SJSA1 (cell line): ENCODE measurements around the gene SLC32A1. TPM values are rescaled to one million over a fixed set of nuclear protein-coding genes. Genes with fewer than 3 reads are reported as not detected.

Experiments
- DNase-seq, 2 experiments: peaks; one replicate each; pipeline ENCODE4 v3.0.0-alpha.2; 2015 to 2020; ENCODE audit warnings: low spot score in 2 of 2, low read depth in 1 of 2
- H3K27ac ChIP-seq: fragments of 250-450 bp; sonication (Bioruptor Pico); 2 replicates; pipeline ENCODE4 v1.5.1; 2020; ENCODE audit warnings: mild to moderate bottlenecking, moderate library complexity
- H3K27me3 ChIP-seq: fragments of 250-450 bp; sonication (Bioruptor Pico); replicated peaks from 2 replicates; pipeline ENCODE4 v1.5.1; 2020; ENCODE audit warnings: mild to moderate bottlenecking, moderate library complexity
- H3K36me3 ChIP-seq: fragments of 250-450 bp; sonication (Bioruptor Pico); 2 replicates; pipeline ENCODE4 v1.5.1; 2020; ENCODE audit warnings: mild to moderate bottlenecking
- H3K4me1 ChIP-seq: fragments of 250-450 bp; sonication (Bioruptor Pico); replicated peaks from 2 replicates; pipeline ENCODE4 v1.6.1; 2021; ENCODE audit warnings: mild to moderate bottlenecking
- H3K4me3 ChIP-seq: fragments of 250-450 bp; sonication (Bioruptor Pico); 2 replicates; pipeline ENCODE4 v1.5.1; 2020; ENCODE audit warnings: mild to moderate bottlenecking
- H3K9me3 ChIP-seq: fragments of 250-450 bp; sonication (Bioruptor Pico); replicated peaks from 2 replicates; pipeline ENCODE4 v1.5.1; 2020; ENCODE audit warnings: mild to moderate bottlenecking
- total RNA-seq: library from RNA; depleted of rRNA; stranded (reverse); fragments of >200 nt; shearing (Covaris generic); gene quantifications from 2 replicates; pipeline ENCODE4 v1.2.3, GENCODE V29; 2014; rRNA removed

The SLC32A1 gene, protein sequence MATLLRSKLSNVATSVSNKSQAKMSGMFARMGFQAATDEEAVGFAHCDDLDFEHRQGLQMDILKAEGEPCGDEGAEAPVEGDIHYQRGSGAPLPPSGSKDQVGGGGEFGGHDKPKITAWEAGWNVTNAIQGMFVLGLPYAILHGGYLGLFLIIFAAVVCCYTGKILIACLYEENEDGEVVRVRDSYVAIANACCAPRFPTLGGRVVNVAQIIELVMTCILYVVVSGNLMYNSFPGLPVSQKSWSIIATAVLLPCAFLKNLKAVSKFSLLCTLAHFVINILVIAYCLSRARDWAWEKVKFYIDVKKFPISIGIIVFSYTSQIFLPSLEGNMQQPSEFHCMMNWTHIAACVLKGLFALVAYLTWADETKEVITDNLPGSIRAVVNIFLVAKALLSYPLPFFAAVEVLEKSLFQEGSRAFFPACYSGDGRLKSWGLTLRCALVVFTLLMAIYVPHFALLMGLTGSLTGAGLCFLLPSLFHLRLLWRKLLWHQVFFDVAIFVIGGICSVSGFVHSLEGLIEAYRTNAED
- total RNA-seq, result not detected in 2 replicates

DNA sequence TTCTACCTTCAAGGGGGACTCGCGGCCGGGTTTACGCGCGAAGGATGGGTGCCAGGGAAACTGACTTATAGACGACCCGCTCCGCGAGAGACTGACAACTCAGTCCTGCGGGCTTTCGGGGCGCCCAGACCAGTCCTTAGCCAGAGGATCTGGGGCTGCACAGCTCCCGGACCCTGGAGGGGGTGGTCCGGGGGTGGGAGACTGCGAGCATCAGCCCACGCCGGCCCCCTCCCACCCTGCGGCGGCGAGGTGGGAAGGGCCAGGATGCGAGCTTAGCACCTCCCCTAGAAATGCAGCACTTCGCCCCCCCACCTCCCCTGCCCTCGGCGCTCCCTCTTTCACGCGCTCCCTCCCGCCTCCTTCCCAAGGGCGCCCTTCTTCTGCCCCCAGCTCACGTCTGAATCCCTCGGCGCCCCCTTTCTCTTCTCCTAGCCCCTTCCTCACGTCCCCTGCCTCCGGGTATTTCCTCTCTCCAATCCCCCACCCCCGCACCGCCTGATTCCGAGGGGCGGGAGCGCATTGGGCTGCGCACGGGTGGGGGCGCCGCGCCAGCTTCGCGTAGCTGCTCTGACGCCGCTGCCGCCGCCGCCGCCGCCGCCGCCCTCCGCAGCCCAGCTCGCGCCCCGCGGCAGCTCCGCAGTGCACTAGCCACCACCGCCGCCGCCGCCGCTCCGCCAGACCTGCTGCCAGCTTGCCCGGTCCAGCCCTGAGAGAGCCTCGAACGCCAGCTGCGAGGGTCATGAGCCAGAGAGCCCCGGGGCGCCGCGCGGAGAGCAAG lies at the start of gene SLC32A1:
SLC32A1 (plus strand) TSS at position 639 of the 778 bp plus-strand sequence. CDS start 239 bp downstream, outside the sequence.
- Histone ChIP-seq H3K4me1 (no peaks in the 10 kb centered on the region), H3K9me3 (0 out of 2 replicates have a peak, but pooled peaks cover 10% of the 10 kb centered on the region), H3K4me3 (no peak within 1 kb of the TSS), H3K36me3 (no peaks in the 10 kb centered on the region), H3K27me3 (peaks cover 96% of the 10 kb centered on the region), H3K27ac (no peak within 1 kb of the TSS)
- no peak for DNase-seq

DNA sequence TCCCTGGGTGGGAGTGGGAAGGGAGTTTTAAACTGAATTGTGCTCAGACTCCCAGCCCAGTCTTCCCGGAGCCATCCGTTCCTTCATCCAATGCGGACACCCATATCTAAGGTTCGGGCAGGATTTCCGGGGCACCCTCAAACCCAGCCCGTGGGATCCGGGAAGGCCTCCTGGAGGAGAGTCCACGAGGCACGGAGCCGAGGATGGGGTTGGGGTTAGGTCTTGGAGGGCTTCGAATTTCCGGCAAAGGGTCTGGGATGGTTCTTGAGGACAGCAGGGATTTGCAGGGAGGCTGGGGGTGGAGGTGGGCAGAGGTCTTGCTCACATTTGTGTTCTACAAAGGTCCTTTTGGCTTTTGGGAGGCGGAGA lies 49.5 kb upstream of the SLC32A1 start:
- Histone ChIP-seq H3K4me3 (no peak overlapping the region), H3K27me3 (peaks cover 29% of the 10 kb centered on the region), H3K36me3 (no peaks in the 10 kb centered on the region), H3K4me1 (peaks cover 7% of the 10 kb centered on the region), H3K27ac (no peak overlapping the region), H3K9me3 (0 out of 2 replicates have a peak, but pooled peaks cover 3% of the 10 kb centered on the region)
- DNase-seq, result no peak

DNA sequence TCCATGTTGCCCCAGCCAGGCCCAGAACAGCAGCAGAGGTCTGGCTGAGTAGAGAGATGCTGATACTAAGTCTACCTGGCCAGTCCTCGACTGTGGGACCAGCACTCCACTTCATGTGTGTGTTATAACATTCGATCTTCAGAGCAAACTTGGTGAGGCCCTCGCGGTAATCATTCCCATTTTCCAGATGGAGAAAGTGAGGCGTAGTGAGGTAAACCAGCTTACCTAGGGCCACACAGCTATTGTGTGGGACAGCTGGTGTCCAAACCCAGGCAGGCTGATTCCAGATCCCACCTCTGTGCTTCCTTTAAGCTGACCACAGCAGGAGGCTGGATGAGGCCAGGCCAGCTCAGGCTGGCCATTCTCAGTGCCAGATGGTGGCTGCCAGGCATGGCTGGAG lies 47.7 kb upstream of the SLC32A1 start:
- Histone ChIP-seq H3K9me3 (0 out of 2 replicates have a peak, but pooled peaks cover 3% of the 10 kb centered on the region), H3K4me1 (peaks cover 7% of the 10 kb centered on the region)

DNA sequence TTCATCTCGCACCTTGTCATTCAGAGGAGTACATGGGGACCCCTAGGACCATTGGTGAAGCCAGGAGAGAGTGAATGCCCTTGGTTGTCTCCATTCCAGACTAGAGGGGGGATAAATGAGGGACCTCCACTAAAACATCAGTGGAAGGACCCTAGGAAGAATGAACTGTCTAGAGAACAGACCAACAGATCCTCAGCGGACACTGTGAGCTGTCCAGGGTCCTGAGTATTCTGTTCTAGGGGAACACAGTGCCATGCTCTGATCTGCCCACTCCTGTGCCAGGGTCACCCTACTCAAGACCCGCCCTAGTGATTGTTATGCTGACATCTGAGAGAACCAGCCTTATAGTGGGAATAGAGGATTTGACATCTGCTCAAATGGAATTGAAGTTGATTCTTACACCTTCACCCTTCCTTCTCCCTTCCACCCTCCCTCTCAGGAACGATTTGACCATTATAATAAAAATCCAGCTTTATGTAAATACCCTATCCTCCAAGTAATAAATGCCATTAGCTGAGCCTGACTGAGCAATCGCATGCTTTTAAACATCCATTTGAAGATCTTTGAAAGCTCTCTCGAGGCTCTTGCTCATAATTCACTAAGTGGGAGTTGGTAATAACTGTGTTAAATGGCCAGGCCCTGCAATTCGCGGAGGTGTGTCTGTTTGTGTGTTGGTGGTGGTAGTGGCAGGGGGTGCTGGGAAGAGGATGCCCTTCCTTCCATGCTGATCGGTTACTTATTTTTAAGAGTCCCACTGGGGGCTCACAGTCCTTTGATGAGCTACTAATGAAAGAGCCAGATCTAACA lies 43.6 kb upstream of the SLC32A1 start:
- Histone ChIP-seq H3K4me3 (no peak overlapping the region), H3K4me1 (no peaks in the 10 kb centered on the region), H3K27ac (no peak overlapping the region), H3K27me3 (no peaks in the 10 kb centered on the region; the same call in 1 of the 2 replicates), H3K36me3 (no peaks in the 10 kb centered on the region), H3K9me3 (no peaks in the 10 kb centered on the region)
- no peak for DNase-seq

More for the DNA sequence above, 47.7 kb upstream of the SLC32A1 start:
- no peak for DNase-seq
- Histone ChIP-seq H3K27me3 (peaks cover 24% of the 10 kb centered on the region), H3K36me3 (no peaks in the 10 kb centered on the region), H3K4me3 (no peak overlapping the region), H3K27ac (no peak overlapping the region)

DNA sequence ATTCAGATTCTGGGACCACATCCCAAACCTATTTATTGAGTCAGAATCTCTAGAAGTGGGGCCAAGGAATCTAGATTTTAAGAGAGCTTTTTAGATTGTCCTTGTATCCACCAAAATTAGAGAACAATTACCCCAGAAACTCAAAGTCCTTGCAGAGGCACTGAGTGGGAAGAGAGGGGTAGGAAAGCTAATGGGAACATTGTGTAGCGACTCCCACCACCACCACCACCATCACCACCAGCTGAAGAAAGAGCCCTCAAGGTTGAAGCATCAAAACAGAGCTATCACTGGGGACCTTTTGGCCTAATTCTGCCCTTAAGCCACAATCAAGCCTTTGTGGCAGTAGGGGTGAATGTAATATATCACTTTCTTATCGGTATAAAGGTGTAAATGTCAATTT lies 39.0 kb upstream of the SLC32A1 start:
- no peaks in the 10 kb centered on the region for H3K27me3 ChIP-seq
- H3K9me3 ChIP-seq, result no peaks in the 10 kb centered on the region
- DNase-seq, result no peak
- H3K4me1 ChIP-seq, result no peaks in the 10 kb centered on the region
- no peak overlapping the region for H3K4me3 ChIP-seq
- no peak overlapping the region for H3K27ac ChIP-seq
- no peaks in the 10 kb centered on the region for H3K36me3 ChIP-seq

DNA sequence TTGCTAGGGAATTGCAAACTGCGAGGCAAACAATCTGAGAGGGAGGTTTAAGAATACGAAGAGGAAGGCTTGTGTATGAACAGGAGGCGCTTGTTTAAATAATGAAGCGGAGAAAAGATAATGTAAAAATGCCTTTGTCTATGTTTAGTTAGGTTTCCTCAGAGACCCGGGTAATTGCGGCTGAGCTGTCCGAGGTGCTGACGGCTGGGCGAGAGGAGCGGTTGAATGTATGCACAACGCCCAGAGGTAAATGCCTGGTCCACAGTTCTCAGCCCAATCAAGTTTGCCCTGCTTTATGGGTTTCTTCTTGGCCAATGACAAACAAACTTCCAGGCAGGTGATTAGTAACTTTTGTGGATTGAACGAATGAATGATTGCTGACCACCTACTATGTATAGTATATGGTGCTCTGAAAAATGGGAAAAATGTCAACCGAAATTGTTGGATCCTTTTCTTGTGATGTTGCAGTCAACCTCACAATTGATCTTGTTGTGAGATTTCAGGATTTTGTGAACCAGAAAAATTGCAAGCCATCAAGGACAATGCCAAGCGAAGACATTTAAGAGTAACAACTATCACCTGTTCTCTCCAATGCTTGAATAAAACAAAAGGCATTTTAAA lies 38.3 kb upstream of the SLC32A1 start:
- Histone ChIP-seq H3K36me3 (no peaks in the 10 kb centered on the region), H3K9me3 (no peaks in the 10 kb centered on the region), H3K27me3 (no peaks in the 10 kb centered on the region), H3K27ac (no peak overlapping the region), H3K4me1 (no peaks in the 10 kb centered on the region), H3K4me3 (no peak overlapping the region)
- peak in 1 of 2 experiments; percentile 16 for DNase-seq

DNA sequence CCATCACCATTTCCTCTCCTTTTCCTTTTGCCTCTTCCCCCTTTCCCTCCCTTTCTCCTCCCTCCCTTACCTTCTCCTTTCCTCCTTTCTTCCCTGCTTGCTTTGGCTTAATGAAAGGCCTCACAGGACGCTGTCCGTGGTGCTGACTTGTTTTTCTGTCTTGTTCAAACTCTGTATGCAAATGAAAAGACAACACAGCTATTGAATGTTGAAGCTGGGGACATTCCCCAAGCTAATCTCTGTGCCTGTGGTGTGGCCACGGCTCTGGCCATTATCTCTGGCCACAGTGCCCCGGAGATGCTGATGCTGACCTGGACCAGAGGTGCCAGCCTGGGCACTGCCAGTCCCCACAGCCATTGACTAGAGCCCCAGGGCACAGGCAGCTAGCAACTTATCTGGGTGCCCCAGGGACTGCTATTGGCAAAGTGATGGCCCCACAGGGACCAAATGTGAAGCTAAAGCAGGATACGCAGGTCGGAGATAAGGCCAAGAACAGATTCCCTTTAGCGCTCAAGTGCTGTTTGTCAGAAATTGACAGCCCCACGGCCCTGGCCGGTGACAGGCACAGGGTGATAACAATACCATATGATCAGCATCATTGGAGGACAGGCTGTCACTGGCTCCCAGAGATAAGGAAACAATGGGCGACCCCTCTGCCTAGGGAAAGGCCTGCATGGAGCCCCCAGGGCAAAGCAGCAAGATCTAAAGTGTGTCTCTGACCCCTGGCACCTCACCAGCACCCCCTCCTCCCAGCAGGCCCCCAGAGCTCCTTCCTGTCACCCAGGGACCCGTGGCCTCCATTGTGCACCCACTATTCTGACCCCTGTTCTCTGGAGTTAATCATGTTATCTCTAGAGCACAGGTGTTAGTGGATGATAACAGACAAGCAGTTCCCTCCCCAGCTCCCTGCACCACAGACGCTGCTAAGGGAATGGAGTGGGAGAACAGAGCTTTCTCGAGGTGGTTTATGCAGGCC lies 31.6 kb upstream of the SLC32A1 start:
- Histone ChIP-seq H3K27me3 (0 out of 2 replicates have a peak, but pooled peaks cover 5% of the 10 kb centered on the region), H3K4me1 (no peaks in the 10 kb centered on the region), H3K9me3 (no peaks in the 10 kb centered on the region), H3K4me3 (no peak overlapping the region), H3K36me3 (no peaks in the 10 kb centered on the region), H3K27ac (no peak overlapping the region)
- peak in 1 of 2 experiments; percentile 20 for DNase-seq

DNA sequence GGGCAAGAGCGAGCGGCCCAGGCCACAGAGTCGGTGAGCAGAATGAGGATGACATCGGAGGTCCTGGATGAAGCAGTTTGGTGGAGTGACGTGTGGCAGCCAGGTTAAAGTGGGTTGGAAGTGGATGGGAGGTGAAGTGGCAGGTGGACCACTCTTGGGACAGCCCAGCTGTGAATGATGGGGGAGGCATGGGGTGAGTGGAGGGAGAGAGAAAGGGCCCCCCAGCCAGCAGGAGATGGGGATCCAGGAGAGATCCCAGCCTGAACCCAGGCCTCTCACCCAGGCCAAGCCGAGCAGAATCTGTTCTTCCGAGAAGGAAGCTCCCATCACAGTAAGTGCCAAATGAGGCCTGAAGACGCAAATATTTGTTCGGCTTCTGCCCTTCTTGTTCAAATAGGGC lies 27.0 kb upstream of the SLC32A1 start:
- no peak overlapping the region for H3K4me3 ChIP-seq
- no peaks in the 10 kb centered on the region for H3K9me3 ChIP-seq
- no peaks in the 10 kb centered on the region for H3K36me3 ChIP-seq
- DNase-seq, result no peak
- H3K27ac ChIP-seq, result no peak overlapping the region
- H3K4me1 ChIP-seq, result no peaks in the 10 kb centered on the region
- peaks cover 29% of the 10 kb centered on the region for H3K27me3 ChIP-seq

DNA sequence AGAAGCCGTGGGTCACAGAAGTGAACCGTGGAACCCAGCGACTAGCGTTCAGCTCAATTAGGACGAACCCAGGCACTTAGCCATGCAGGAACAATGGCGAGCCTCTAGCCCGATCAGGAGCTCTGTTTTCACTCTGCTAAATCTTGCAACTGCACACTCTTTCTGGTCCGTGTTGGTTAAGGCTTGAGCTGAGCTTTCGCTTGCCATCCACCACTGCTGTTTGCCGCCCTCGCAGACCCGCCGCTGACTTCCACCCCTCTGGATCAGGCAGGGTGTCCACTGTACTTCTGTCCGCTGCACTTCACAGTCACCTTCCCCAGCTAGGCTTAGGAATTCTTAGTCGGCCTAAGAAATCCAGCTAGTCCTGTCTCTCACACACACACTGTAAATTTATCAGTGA lies 25.7 kb upstream of the SLC32A1 start:
- H3K27me3 ChIP-seq, result peaks cover 31% of the 10 kb centered on the region
- H3K4me1 ChIP-seq, result no peaks in the 10 kb centered on the region
- H3K36me3 ChIP-seq, result no peaks in the 10 kb centered on the region
- H3K4me3 ChIP-seq, result no peak overlapping the region
- no peak for DNase-seq
- H3K27ac ChIP-seq, result no peak overlapping the region
- H3K9me3 ChIP-seq, result no peaks in the 10 kb centered on the region

DNA sequence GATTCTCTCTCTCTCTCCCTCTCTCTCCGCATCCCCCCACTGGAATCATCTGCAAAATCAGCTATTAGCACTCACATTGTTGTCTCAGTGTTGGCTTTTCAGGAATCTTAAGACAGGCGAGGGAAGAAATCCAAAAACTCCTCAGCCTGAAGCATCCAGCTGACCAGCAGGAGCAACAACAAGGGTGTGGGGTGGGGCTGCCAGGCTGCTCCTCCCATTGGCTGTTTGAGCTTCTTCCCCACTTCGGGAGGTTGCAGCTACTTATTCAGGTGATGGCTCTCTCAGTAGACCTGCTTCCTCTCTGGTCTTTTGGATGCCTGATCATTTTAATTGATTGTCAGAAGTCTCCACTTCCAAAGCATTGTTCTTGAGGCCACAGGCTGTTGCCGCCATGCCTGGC lies 24.1 kb upstream of the SLC32A1 start:
- Histone ChIP-seq H3K4me3 (no peak overlapping the region), H3K27ac (no peak overlapping the region), H3K36me3 (no peaks in the 10 kb centered on the region), H3K27me3 (peaks cover 36% of the 10 kb centered on the region), H3K9me3 (no peaks in the 10 kb centered on the region), H3K4me1 (no peaks in the 10 kb centered on the region)
- DNase-seq, result no peak

DNA sequence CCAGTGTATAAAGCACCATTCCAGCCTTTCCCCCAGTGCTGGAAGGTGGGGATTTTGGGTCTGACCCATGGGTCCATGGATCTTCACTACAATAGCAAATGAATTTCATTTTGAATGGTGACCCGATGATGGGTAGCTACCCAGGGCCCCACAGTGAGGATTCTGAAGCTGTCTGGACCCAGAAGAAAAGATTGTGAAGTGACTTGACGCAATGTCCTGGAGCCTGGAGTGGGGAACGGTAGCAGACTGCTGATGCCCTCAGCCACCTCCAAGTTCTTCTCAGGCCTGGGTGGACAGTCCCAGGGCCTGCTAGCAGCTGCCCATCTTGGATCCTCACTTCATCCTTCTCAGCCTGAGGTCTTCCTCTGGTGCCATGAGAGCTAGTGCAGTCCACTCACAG lies 23.4 kb upstream of the SLC32A1 start:
- Histone ChIP-seq H3K4me1 (no peaks in the 10 kb centered on the region), H3K9me3 (no peaks in the 10 kb centered on the region), H3K36me3 (no peaks in the 10 kb centered on the region), H3K27me3 (peaks cover 40% of the 10 kb centered on the region), H3K4me3 (no peak overlapping the region), H3K27ac (no peak overlapping the region)
- DNase-seq, result no peak

DNA sequence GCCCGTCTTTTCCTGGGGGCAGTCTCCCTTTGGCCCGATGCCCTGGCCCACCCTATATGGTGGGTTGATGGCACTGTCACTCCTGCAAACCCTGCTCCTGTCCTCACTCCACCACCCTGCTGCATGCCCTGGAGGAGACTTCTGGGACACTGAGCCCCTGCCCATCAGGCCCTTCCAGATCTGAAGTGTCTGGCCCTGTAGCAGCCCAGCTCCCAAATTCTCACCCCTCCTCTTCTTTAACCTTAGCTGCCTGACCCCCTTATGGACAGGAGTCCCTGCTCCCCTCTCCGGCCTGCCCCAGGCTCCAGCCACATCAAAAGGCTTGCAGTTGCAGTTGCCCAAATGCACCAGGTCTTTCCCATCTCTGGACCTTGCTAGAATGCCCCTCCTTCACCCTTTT lies 20.8 kb upstream of the SLC32A1 start:
- DNase-seq, result no peak
- H3K36me3 ChIP-seq, result no peaks in the 10 kb centered on the region
- no peak overlapping the region for H3K27ac ChIP-seq
- H3K4me1 ChIP-seq, result no peaks in the 10 kb centered on the region
- H3K9me3 ChIP-seq, result no peaks in the 10 kb centered on the region
- H3K27me3 ChIP-seq, result peaks cover 47% of the 10 kb centered on the region
- no peak overlapping the region for H3K4me3 ChIP-seq
